Mesenchymal stem cell (in vitro differentiated cells and primary cell): ENCODE measurements around the gene OLFM2.

Source experiments
- DNase-seq: peaks from one replicate; pipeline ENCODE4 v3.0.0-alpha.2; 2013
- H2AFZ ChIP-seq: one replicate; pipeline ENCODE4 v1.6.1; 2013; ENCODE audit warnings: low read depth, mild to moderate bottlenecking, control low read depth, inconsistent platforms, low read length, moderate library complexity
- H2AK5ac ChIP-seq: 2 replicates; pipeline ENCODE4 v1.6.1; 2013; ENCODE audit warnings: low read length, moderate library complexity, mild to moderate bottlenecking, inconsistent platforms; ENCODE audit not compliant: severe bottlenecking
- H2BK120ac ChIP-seq: one replicate; pipeline ENCODE4 v1.6.1; 2013; ENCODE audit warnings: low read depth, mild to moderate bottlenecking, inconsistent platforms, low read length, moderate library complexity
- H2BK12ac ChIP-seq, 2 experiments: one replicate each; pipeline ENCODE4 v1.6.1; 2013; ENCODE audit warnings: inconsistent platforms in 2 of 2, low read length in 2 of 2, mild to moderate bottlenecking in 2 of 2, moderate library complexity in 2 of 2, control low read depth in 1 of 2
- H2BK15ac ChIP-seq: one replicate; pipeline ENCODE4 v1.6.1; 2013; ENCODE audit warnings: mild to moderate bottlenecking, low read depth, inconsistent platforms; ENCODE audit not compliant: poor library complexity, severe bottlenecking
- H2BK5ac ChIP-seq: 2 replicates; pipeline ENCODE4 v1.6.1; 2013; ENCODE audit warnings: low read depth, mild to moderate bottlenecking, low read length, control low read depth, inconsistent platforms; ENCODE audit not compliant: poor library complexity, severe bottlenecking
- H3K14ac ChIP-seq, 2 experiments: one replicate each; pipeline ENCODE4 v1.6.1; 2013; ENCODE audit warnings: inconsistent platforms in 2 of 2, low read length in 2 of 2, control low read depth in 1 of 2, mild to moderate bottlenecking in 1 of 2, moderate library complexity in 1 of 2
- H3K18ac ChIP-seq, 2 experiments: one replicate each; pipeline ENCODE4 v1.6.1; 2013; ENCODE audit warnings: inconsistent platforms in 2 of 2, low read length in 2 of 2, control low read depth in 1 of 2, low read depth in 1 of 2, mild to moderate bottlenecking in 1 of 2
- H3K23ac ChIP-seq, 2 experiments: one replicate each; pipeline ENCODE4 v1.6.1; 2013; ENCODE audit warnings: inconsistent platforms in 2 of 2, low read length in 2 of 2, mild to moderate bottlenecking in 2 of 2, moderate library complexity in 2 of 2, control low read depth in 1 of 2
- H3K27ac ChIP-seq: 2 replicates; pipeline ENCODE4 v1.5.1; 2013; ENCODE audit warnings: mild to moderate bottlenecking, moderate library complexity, low read length, control low read depth, inconsistent platforms; ENCODE audit not compliant: poor library complexity, severe bottlenecking
- H3K27me3 ChIP-seq, 2 experiments: 2 replicates each; pipeline versions ENCODE4 v1.6.1 to v1.7.0; 2013; ENCODE audit warnings: low read length in 2 of 2, mild to moderate bottlenecking in 2 of 2, moderate library complexity in 2 of 2, control low read depth in 1 of 2, inconsistent platforms in 1 of 2; ENCODE audit not compliant: control insufficient read depth in 1 of 2, insufficient read depth in 1 of 2
- H3K36me3 ChIP-seq, 2 experiments: 2 replicates each; pipeline versions ENCODE4 v1.6.1 to v1.7.0; 2013; ENCODE audit warnings: low read length in 2 of 2, control low read depth in 1 of 2, inconsistent platforms in 1 of 2, low read depth in 1 of 2, mild to moderate bottlenecking in 1 of 2; ENCODE audit not compliant: insufficient read depth in 2 of 2, control insufficient read depth in 1 of 2
- H3K4ac ChIP-seq, 2 experiments: one replicate each; pipeline ENCODE4 v1.6.1; 2013; ENCODE audit warnings: inconsistent platforms in 2 of 2, low read length in 2 of 2, mild to moderate bottlenecking in 2 of 2, moderate library complexity in 2 of 2, control low read depth in 1 of 2, low read depth in 1 of 2
- H3K4me1 ChIP-seq: 2 replicates; pipeline ENCODE4 v1.6.1; 2013; ENCODE audit warnings: low read depth, low read length, control low read depth; ENCODE audit not compliant: control insufficient read depth, insufficient read depth
- H3K4me2 ChIP-seq: 2 replicates; pipeline ENCODE4 v1.6.1; 2013; ENCODE audit warnings: low read length, mild to moderate bottlenecking, inconsistent platforms; ENCODE audit not compliant: poor library complexity, severe bottlenecking
- H3K4me3 ChIP-seq, 2 experiments: 2 replicates each; pipeline versions ENCODE4 v1.5.1 to v1.7.0; 2013; ENCODE audit warnings: low read length in 2 of 2, mild to moderate bottlenecking in 2 of 2, control low read depth in 1 of 2, low read depth in 1 of 2; ENCODE audit not compliant: insufficient read depth in 1 of 2
- H3K79me1 ChIP-seq: replicated peaks from 2 replicates; pipeline ENCODE4 v1.6.1; 2013; ENCODE audit warnings: mild to moderate bottlenecking, control low read depth, low read length, inconsistent platforms; ENCODE audit not compliant: poor library complexity, severe bottlenecking
- H3K9ac ChIP-seq: 2 replicates; pipeline ENCODE4 v1.7.0; 2013; ENCODE audit warnings: mild to moderate bottlenecking, low read length, moderate library complexity
- H3K9me3 ChIP-seq: 2 replicates; pipeline ENCODE4 v1.7.0; 2013; ENCODE audit warnings: mild to moderate bottlenecking, low read length; ENCODE audit not compliant: control insufficient read depth
- H4K8ac ChIP-seq: one replicate; pipeline ENCODE4 v1.6.1; 2013; ENCODE audit warnings: inconsistent platforms, mild to moderate bottlenecking, low read length, moderate library complexity
- H4K91ac ChIP-seq: one replicate; pipeline ENCODE4 v1.6.1; 2013; ENCODE audit warnings: mild to moderate bottlenecking, low read length, inconsistent platforms
- WGBS: methylation state at CpG from one replicate; pipeline ENCODE4 v1.1.7; 2013; ENCODE audit warnings: mixed read lengths; 5-methylcytosine and 5-hydroxymethylcytosine counted together

OLFM2 gene

GRCh38 chr19:9971166-9971897 lies 35.0 kb upstream of the OLFM2 start:
- Histone ChIP-seq H3K27ac (no peak overlapping the region), H2BK15ac (no peak overlapping the region), H4K91ac (no peak overlapping the region), H3K4ac (no peak overlapping the region), H3K18ac (no peak overlapping the region), H3K36me3 (peaks cover 0 to 66% of the 10 kb centered on the region in 2 experiments), H3K27me3 (peaks cover 0 to 25% of the 10 kb centered on the region in 2 experiments), H3K79me1 (no peaks in the 10 kb centered on the region), H4K8ac (no peak overlapping the region), H3K23ac (no peak overlapping the region), H3K9me3 (no peaks in the 10 kb centered on the region), H2AFZ (no peak overlapping the region), H3K4me1 (peaks cover 1% of the 10 kb centered on the region), H3K14ac (no peak overlapping the region), H3K4me2 (no peak overlapping the region), H2BK12ac (no peak overlapping the region), H2BK5ac (no peak overlapping the region), H3K9ac (no peak overlapping the region), H2BK120ac (no peak overlapping the region), H2AK5ac (no peak overlapping the region), H3K4me3 (no peak overlapping the region)
- no peak for DNase-seq
- 86% methylated on average over 15 of the region's 15 CpGs for WGBS

DNA sequence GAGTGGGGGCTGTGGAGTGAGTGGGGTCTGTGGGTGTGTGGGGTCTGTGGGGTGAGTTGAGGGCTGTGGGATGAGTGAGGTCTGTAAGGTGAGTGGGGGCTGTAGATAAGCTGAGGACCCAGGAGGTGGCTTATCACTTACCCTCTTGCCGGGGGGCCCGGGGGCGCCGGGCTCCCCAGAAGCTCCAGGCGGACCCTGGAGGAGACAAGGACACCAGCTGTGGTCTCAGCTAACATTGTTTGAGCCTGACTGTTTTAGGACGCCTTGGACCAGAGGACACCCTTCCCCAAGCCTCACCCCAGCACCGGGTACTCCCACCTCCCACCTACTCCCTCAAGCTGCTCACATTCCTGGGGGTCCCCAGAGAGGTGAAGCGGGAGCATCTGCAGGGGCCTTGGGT lies 34.2 kb upstream of the OLFM2 start:
- no peak overlapping the region for H3K14ac ChIP-seq
- H3K36me3 ChIP-seq: peaks cover 0 to 57% of the 10 kb centered on the region in 2 experiments
- H3K4me2 ChIP-seq: no peak overlapping the region
- DNase-seq: no peak
- H4K91ac ChIP-seq: no peak overlapping the region
- no peak overlapping the region for H2BK15ac ChIP-seq
- H2AFZ ChIP-seq: no peak overlapping the region
- no peak overlapping the region for H2BK12ac ChIP-seq
- no peak overlapping the region for H3K23ac ChIP-seq
- no peak overlapping the region for H3K4me3 ChIP-seq
- no peak overlapping the region for H3K27ac ChIP-seq
- no peaks in the 10 kb centered on the region for H3K79me1 ChIP-seq
- peaks cover 2% of the 10 kb centered on the region for H3K4me1 ChIP-seq
- no peak overlapping the region for H2BK5ac ChIP-seq
- H4K8ac ChIP-seq: no peak overlapping the region
- no peak overlapping the region for H2AK5ac ChIP-seq
- H3K18ac ChIP-seq: no peak overlapping the region
- H3K4ac ChIP-seq: no peak overlapping the region
- peaks cover 0 to 30% of the 10 kb centered on the region in 2 experiments for H3K27me3 ChIP-seq
- H3K9ac ChIP-seq: no peak overlapping the region
- H3K9me3 ChIP-seq: no peaks in the 10 kb centered on the region
- no peak overlapping the region for H2BK120ac ChIP-seq
- 85% methylated on average over 8 of the region's 8 CpGs for WGBS

DNA sequence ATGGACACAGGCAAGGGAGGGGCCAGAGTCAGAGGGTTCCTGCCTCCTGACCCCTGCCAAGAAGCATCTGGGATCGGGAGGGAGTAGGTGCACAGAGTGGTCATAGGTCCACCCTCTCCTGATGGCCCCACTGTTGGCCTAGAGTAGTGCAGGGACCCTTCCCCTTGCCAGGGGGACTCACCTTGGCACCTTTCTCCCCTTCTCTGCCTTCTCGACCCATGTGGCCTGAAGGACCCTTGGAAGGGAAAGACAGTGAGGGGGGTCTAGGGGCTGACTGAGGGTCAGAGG lies 33.3 kb upstream of the OLFM2 start:
- Histone ChIP-seq H2BK120ac (no peak overlapping the region), H2AK5ac (no peak overlapping the region), H3K4me2 (no peak overlapping the region), H2BK15ac (no peak overlapping the region), H3K9ac (no peak overlapping the region), H3K4me1 (peaks cover 2% of the 10 kb centered on the region), H3K79me1 (no peaks in the 10 kb centered on the region), H3K36me3 (peaks cover 0 to 54% of the 10 kb centered on the region in 2 experiments), H4K8ac (no peak overlapping the region), H2BK5ac (no peak overlapping the region), H3K27me3 (peaks cover 0 to 30% of the 10 kb centered on the region in 2 experiments), H3K18ac (no peak overlapping the region), H3K4me3 (no peak overlapping the region), H3K4ac (no peak overlapping the region), H3K14ac (no peak overlapping the region), H2BK12ac (no peak overlapping the region), H3K23ac (no peak overlapping the region), H2AFZ (no peak overlapping the region), H3K9me3 (no peaks in the 10 kb centered on the region), H4K91ac (no peak overlapping the region), H3K27ac (no peak overlapping the region)
- no peak for DNase-seq
- WGBS: 97% methylated on average over 2 of the region's 2 CpGs

DNA sequence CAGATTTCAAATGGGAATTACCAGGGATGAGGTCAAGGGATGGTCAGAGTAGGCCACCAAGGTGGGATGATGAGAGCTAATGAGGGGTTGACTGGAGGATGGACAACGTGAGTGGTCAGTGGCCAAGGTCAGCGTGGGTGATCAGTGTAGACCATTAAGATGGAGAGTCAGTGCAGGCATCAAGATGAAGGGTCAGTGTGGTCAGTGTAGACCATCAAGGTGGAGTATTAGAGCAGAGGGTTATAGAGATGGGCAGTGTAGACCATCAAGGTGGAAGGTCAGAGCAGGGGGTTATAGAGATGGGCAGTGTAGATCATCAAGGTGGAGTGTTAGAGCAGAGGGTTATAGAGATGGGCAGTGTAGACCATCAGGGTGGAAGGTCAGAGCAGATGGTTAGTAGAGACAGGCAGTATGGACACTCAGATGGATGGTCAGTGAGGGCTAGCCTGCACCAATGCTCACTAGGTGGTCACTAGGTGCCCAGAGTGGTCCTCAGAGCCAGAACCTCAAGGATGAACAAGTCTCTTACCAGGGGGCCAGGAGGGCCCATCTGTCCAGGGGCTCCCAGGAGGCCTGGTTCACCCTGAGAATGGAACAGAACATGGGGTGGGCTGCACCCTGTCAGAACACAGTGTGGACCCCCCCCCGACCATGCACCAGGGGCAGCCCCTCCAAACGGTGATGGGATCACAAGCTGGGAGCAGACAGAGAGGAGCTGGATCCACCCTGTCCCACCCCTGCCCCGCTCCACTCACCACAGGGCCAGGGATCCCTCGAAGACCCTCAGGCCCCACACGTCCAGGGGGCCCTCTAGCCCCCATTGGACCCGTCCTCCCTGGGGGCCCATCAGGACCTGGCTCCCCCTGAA lies 32.7 kb upstream of the OLFM2 start:
- Histone ChIP-seq H3K18ac (no peak overlapping the region), H3K14ac (peak overlapping the region in 1 of 2 experiments; percentile 41), H2BK15ac (no peak overlapping the region), H3K27me3 (peaks cover 0 to 30% of the 10 kb centered on the region in 2 experiments), H2AFZ (no peak overlapping the region), H3K4me1 (peaks cover 2% of the 10 kb centered on the region), H3K27ac (no peak overlapping the region), H3K23ac (no peak overlapping the region), H3K4me3 (no peak overlapping the region), H3K4me2 (no peak overlapping the region), H2BK120ac (no peak overlapping the region), H4K8ac (no peak overlapping the region), H3K79me1 (no peaks in the 10 kb centered on the region), H2BK5ac (no peak overlapping the region), H3K36me3 (peaks cover 0 to 53% of the 10 kb centered on the region in 2 experiments), H3K9me3 (no peaks in the 10 kb centered on the region), H2BK12ac (no peak overlapping the region), H3K9ac (no peak overlapping the region), H4K91ac (no peak overlapping the region), H2AK5ac (no peak overlapping the region), H3K4ac (no peak overlapping the region)
- DNase-seq: no peak
- 72% methylated on average over 8 of the region's 8 CpGs for WGBS
